Measurements from ENCODE around the gene CRIP2. TPM values are rescaled to one million over a fixed set of nuclear protein-coding genes. Genes with fewer than 3 reads are reported as not detected.

CRIP2 gene
- total and polyA plus RNA-seq, 2 donors (not counting 1 experiment from before 2014, with no cell fraction given) = 6.0 to 81.6 TPM

DNA sequence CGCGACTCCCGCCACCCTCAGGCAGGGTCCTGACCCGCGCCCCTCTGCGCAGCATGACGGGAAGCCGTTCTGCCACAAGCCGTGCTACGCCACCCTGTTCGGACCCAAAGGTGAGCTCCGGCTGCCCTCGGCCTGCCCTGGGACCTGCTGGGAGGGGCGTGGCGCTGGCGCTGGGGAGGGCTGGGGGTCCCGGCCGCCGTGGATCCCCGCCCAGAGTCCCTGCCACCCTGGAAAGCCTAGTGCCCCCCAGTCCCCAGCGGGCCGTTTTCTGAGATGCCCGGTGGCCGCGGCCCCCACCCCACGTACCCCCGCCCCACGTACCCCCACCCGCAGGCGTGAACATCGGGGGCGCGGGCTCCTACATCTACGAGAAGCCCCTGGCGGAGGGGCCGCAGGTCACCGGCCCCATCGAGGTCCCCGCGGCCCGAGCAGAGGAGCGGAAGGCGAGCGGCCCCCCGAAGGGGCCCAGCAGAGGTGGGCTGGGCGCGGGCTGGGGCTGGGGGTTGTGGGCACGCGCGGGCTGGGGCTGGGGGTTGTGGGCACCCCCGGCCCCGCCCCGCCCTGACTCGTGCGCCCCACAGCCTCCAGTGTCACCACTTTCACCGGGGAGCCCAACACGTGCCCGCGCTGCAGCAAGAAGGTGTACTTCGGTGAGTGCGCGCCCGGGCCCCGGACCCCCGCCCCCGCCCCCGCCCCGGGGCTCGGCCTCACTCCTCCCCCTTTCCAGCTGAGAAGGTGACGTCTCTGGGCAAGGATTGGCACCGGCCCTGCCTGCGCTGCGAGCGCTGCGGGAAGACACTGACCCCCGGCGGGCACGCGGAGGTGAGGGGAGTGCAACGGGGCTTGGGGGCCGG is 4.0 kb downstream of the CRIP2 start:
- Histone ChIP-seq H4K20me1 (ENCODE audit: control insufficient read depth, insufficient read depth, low read length, poor library complexity, severe bottlenecking) (peaks cover 10% of the 10 kb centered on the region), H3K9ac (ENCODE audit: low read length) (peak overlapping the region; percentile 43), H3K4me3 (ENCODE audit: control extremely low read depth in 1 of 5, extremely low read depth in 1 of 5, insufficient read depth in 1 of 5, low read depth in 2 of 5, low read length in 4 of 5) (peak overlapping the region in 2 of 5 experiments; percentile 38 to 49), H3K27ac (ENCODE audit: low read length in 2 of 2) (no peak overlapping the region), H3K4me1 (ENCODE audit: control insufficient read depth in 2 of 2, insufficient read depth in 2 of 2, low read length in 2 of 2) (peaks cover 71 to 82% of the 10 kb centered on the region in 2 donors), H2AFZ (ENCODE audit: insufficient read depth, low read depth, low read length, poor library complexity, severe bottlenecking) (no peak overlapping the region), H3K4me2 (replicated peaks; ENCODE audit: low read depth, low read length, poor library complexity, severe bottlenecking) (peak overlapping the region; percentile 95), H3K79me2 (ENCODE audit: control insufficient read depth, insufficient read depth, low read length) (no peaks in the 10 kb centered on the region), H3K9me3 (ENCODE audit: control extremely low read depth in 1 of 3, control insufficient read depth in 2 of 3, insufficient read depth in 1 of 3, low read length in 2 of 3) (peaks cover 0 to 36% (median 0%) of the 10 kb centered on the region in 3 donors), H3K36me3 (replicated peaks in 1 of 2; ENCODE audit: control extremely low read depth in 1 of 2, control insufficient read depth in 1 of 2, extremely low read depth in 1 of 2, insufficient read depth in 2 of 2, low read length in 1 of 2) (no peaks in the 10 kb centered on the region), H3K27me3 (replicated peaks in 1 of 4; ENCODE audit: control extremely low read depth in 1 of 4, control insufficient read depth in 3 of 4, insufficient read depth in 4 of 4, low read length in 3 of 4) (peaks cover 0 to 31% (median 11%) of the 10 kb centered on the region in 4 experiments)
- no peaks in the 10 kb centered on the region for H3K9me3 Mint-ChIP-seq (ENCODE audit: insufficient read depth)
- ATAC-seq (ENCODE audit: low read depth) = no peak
- TF ChIP-seq, protein P1, sequence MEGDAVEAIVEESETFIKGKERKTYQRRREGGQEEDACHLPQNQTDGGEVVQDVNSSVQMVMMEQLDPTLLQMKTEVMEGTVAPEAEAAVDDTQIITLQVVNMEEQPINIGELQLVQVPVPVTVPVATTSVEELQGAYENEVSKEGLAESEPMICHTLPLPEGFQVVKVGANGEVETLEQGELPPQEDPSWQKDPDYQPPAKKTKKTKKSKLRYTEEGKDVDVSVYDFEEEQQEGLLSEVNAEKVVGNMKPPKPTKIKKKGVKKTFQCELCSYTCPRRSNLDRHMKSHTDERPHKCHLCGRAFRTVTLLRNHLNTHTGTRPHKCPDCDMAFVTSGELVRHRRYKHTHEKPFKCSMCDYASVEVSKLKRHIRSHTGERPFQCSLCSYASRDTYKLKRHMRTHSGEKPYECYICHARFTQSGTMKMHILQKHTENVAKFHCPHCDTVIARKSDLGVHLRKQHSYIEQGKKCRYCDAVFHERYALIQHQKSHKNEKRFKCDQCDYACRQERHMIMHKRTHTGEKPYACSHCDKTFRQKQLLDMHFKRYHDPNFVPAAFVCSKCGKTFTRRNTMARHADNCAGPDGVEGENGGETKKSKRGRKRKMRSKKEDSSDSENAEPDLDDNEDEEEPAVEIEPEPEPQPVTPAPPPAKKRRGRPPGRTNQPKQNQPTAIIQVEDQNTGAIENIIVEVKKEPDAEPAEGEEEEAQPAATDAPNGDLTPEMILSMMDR (IDR thresholded peaks at IDR 0.05) = no peak
- no peak for TF ChIP-seq EZH2 (IDR thresholded peaks at IDR 0.05; ENCODE audit: borderline replicate concordance, insufficient read depth, low read depth, low read length, poor library complexity, severe bottlenecking)
- H3K27ac Mint-ChIP-seq = no peak overlapping the region
- DNase-seq = peak; percentile 49
- H3K4me3 Mint-ChIP-seq = no peak overlapping the region
- ChIA-PET POLR2A (interaction anchor here (0.6 to 1.2 kb wide), 3 partner anchors 12 to 466 kb away, joined by 3 to 6 read pairs (median 3); no protein-coding TSS in a partner anchor), CTCF (interaction anchor here (7.3 kb wide), 1 partner anchor 12 kb away, joined by 121 read pairs; the partner anchor contains the start of gene TEDC1)
- H3K27me3 Mint-ChIP-seq = no peaks in the 10 kb centered on the region
- 44% methylated on average over 52 of the region's 81 CpGs for WGBS (ENCODE audit: insufficient coverage)
- intact Hi-C loops (cut with micrococcal nuclease) = no loop called here
- peaks cover 64% of the 10 kb centered on the region for H3K4me1 Mint-ChIP-seq

Measured in B cell (primary cell).